Ramos (cell line): ENCODE data around the gene FBXO31.

ENCODE experiments used
- in situ Hi-C: fragments of 300-500 bp; cut with MboI; formaldehyde crosslinking; loops from one replicate; pipeline ENCODE4 v1.14.3; 2022; ENCODE audit warnings: low sequenced_read_pairs; ENCODE audit not compliant: unreplicated experiment

Gene FBXO31

DNA sequence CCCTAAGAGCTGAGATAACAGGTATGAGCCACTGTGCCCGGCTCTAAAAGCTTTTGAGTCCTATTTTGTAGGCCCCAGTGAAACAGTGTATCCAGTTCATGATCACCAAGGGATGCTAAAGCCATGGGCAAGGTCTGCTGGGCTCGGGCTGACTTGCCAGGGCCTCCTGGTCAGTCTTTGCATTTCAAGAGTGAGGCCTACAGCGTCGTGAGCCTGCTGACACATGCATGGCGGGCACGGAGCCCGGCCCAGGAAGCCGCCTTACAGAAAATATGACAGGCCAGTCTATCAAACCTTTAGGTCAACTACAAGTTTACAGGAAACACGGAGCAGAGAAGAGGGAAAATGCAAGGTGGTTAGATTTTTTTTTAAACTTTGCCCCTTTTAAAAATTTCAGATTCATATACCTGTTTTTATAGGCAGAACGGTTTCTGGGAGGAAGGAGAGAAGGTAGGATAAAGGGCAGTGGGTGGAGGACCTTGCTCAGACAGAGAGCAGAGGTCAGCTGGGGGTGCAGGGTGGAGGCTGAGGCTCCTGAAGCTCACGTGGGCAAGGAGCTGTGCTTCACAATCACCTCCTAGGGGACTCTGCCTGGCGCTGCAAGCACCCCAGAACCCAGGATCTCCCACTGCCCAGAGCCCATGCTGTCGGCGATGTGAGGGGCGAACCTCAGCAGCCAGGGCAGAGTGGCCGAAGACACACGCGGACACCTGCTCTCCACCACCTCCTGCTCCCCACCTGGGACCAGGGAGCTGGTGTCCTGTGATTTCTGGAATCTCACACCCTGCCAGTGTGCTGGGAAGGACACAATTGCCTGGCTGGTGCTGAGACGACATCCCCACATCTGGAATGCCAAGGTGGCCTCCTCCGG, 87.7 kb downstream of the FBXO31 start:
- in situ Hi-C loops = loop anchor here (25.0 kb wide), 1 partner anchor 734 kb away; the partner anchor contains the start of genes FOXC2 and MTHFSD

DNA sequence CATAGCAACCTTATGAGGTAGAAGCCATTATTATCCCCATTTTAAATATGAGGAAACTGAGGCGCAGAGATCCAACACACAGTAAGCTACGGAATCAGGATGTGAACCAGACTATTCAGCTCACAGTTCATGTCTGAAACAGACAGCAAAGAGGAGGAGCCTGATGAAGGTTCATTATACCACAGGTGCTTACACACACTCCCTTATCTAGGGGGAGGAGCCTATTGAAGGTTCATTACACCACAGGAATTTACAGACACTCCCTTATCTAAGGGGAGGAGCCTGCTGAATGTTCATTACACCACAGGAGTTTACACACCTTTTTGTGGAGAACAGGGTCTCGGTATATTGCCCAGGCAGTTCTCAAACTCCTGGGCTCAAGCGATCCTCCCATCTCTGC, 88.3 kb downstream of the FBXO31 start:
- in situ Hi-C loops = loop anchor here (25.0 kb wide), 1 partner anchor 733 kb away; the partner anchor contains the start of genes FOXC2 and MTHFSD

DNA sequence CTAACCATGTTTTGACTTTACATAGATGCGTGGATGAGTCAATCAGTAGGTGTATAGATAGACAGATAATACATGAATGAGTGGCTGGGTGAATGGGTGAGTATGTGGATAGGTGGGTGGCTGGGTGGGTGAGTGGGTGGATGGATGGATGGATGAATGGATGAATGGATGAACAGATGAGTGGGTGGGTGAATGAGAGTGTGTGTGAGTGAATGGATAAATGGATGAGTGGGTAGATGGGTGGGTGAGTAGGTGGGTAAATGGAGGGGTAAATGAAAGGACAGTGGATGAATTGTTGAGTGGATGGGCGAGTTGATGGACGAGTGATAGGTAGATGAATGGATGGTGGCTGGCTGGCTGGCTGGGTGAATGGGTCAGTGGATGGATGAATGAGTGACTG, 89.6 kb downstream of the FBXO31 start:
- in situ Hi-C loops = loop anchor here (25.0 kb wide), 1 partner anchor 732 kb away; the partner anchor contains the start of genes FOXC2 and MTHFSD

DNA sequence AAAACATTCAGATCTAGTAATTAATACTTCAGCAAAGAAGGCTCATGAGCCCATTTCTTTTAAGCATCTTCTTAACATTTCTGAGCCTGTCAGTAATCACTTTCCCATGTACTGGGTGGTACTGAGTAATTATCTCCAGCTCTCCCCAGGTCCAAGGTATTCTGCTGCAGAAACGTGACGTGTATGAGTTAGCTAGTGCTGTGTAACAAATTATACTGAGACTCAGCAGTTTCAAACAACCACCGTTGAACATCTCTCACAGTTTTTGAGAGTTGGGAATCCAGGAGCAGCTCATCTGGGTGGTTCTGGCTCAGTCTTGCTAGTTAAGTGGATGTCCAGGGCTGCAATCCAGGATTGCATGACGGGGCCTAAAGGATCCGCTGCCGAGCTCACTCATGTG, 91.6 kb downstream of the FBXO31 start:
- in situ Hi-C loops = loop anchor here (25.0 kb wide), 1 partner anchor 730 kb away; the partner anchor contains the start of genes FOXC2 and MTHFSD

DNA sequence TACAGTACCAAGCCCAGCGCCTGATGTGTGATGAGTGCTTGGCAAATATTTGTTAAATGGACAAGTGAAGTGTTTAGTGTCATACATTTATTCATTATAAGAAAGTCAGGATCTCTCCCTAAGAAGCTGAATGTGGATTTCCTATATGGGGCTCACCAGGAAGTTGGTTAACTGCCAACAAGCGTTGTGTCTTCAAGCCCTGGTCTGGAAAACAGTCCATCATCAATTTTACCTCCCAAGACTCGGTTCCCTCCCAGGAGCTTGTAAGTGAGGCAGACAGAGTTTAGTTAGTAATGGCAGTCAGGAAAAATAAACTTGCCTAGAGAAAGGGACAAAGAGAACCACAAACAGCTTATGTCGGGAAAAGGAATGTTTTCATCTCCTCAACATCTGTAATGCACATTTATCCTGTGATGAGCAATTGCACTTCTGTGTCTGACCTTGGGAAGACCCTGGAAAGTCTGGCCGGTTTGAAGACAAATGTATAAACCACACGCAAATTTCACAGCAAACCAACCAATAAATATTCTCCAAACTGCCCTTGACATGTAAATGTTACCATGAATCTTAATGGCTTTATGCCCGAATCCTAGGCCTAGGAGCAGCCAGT, 94.7 kb downstream of the FBXO31 start:
- in situ Hi-C loops = loop anchor here (25.0 kb wide), 1 partner anchor 727 kb away; the partner anchor contains the start of genes FOXC2 and MTHFSD

DNA sequence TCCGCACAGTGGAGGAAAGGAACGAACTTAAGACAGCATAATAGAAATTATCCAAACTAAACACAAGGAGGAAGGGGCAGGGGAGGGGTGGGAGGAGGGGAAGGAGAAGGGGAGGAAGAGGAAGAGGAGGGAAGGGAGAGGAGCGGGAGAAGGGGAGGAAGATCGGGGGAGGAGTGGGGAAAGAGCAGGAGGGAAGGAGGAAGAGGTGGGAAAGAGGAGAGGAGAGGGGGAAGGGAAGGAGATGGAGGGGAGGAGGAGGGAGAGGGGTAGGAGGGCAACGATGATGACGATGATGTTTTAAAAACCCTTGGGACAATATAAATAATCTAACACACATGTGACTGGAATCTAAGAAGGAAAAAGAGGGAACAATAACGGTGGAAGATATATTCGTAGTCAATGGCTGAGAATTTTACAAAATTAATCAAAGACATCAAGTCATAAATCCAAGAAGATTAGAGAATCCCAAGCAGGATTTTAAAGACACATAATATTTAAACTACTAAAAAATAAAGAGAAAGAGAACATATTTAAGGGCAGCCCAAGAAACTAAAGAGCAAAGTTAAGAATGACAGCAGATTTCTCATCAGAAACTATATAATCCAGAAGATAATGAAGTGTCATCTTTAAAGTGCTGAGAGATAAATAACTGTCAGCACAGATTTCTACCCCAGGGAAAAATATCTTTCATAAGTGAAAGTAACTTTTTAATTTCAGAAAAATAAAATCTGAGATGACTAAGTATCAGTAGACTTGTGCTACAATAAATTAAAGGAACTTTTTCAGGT, 96.5 kb downstream of the FBXO31 start:
- in situ Hi-C loops = loop anchor here (25.0 kb wide), 1 partner anchor 725 kb away; the partner anchor contains the start of genes FOXC2 and MTHFSD

DNA sequence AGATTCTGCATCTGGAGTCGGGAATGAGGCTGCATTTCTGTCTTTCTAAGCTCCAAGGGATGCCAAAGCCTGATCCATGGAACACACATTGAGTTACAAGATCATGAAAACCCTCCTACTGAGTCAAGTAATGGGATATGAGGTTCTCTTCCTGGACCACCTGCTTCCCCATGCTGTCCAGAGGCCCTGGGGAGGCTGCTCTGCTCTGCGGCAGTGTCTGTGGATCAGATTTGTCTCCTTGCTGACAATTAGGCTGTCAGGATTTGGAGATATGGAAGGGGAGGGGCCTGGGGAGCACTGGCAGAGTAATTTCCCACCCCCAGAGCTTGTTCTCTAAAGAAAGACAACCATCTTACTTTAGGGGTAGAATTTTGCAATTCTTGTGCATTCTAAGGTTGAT, 99.4 kb downstream of the FBXO31 start:
- in situ Hi-C loops = loop anchor here (25.0 kb wide), 1 partner anchor 722 kb away; the partner anchor contains the start of genes FOXC2 and MTHFSD

DNA sequence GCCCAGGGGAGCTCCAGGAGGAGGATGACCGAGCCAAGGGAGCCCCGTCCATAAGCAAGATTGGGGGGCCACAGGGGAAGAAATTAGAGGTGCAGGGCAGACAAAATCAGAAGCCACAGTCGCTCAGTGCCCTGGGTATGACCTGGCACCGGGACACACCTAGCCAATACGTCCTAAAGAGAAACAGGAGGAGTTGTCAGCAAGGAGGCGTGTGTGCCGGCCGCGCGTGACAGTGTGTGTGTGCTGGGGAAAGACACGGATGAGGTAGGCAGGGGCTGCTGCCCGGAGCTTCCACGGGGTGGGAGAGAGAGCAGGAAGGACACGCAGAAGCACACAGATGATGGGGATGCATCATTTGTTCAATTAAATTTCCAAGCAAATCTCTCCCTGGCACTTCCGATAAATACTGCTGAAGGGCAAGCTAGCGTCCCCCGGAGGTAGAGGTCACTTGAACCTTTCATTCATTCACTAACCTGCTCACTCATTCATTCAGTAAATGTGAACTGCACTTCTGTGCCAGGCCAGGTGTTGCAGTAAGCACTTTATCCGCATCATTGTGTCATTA, 104.4 kb downstream of the FBXO31 start:
- in situ Hi-C loops = loop anchor here (25.0 kb wide), 1 partner anchor 717 kb away; the partner anchor contains the start of genes FOXC2 and MTHFSD

DNA sequence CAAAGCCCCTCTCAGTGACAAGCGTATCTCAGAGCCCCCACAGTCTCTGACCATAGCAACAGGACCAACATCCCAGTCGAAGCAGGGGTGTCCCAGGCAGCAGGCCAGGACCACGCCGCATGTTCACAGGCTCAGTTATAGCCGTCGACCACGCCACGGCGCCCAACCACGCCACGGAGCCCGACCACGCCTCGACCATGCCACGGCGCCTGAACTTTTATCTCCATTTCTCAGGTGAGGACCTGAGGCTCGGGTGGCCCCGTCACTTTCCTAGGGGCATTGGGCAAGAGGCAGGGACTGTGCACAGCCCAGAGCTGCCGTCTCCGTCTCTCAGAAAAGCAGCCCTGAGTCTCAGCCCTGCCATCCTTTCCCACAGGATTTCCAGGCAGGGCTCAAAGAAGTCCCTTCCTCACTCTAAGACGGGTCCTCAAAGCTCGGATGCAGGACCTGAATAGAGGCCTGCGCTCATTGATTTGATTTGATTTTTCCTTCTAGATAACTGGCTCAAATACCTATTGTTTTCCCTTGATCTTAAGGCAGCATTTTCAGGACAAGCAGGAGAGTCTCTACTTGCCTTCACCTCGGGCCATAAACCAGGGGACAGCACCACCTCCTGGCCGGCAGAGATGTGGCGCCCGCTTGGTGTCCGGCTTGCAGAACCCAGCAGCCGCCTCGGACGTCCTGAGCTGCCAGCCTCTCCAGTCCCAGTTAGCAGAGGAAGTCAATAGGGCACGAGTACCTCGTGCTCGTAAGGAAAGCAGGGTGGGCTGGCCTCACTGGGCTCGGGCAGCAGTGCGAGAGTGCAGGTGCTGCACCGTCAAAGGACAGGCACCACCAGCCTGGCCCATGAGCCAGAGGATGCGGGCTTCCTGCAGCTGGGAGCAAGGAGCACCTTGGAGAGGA, 105.1 kb downstream of the FBXO31 start:
- in situ Hi-C loops = loop anchor here (25.0 kb wide), 1 partner anchor 716 kb away; the partner anchor contains the start of genes FOXC2 and MTHFSD
